AG04450 (cell line): ENCODE measurements around the gene CLEC2A. TPM values are rescaled to one million over a fixed set of nuclear protein-coding genes. Genes with fewer than 3 reads are reported as not detected.

Experiments
- CTCF ChIA-PET: fragments of 300-600, 350-600 bp; formaldehyde crosslinking; extraction: SDS; loops from one replicate; lab custom pipeline; 2022; ENCODE audit warnings: antibody characterized with exemption, inconsistent platforms; lab: Charles Lee
- POLR2A ChIA-PET: fragments of 350-600 bp; formaldehyde crosslinking; extraction: SDS; loops from one replicate; lab custom pipeline; 2021; ENCODE audit warnings: antibody characterized with exemption, inconsistent platforms; lab: Yijun Ruan, JAX
- DNase-seq: peaks from one replicate; pipeline ENCODE4 v3.0.0-alpha.2; 2011; ENCODE audit warnings: low read depth, low spot score
- H3K27ac ChIP-seq: one replicate; pipeline ENCODE4 v1.5.1; 2012; ENCODE audit warnings: low read depth, low read length, control low read depth
- H3K27me3 ChIP-seq: one replicate; pipeline ENCODE4 v1.6.0; 2012; ENCODE audit warnings: low read length; ENCODE audit not compliant: control insufficient read depth, insufficient read depth
- H3K4me3 ChIP-seq: 2 replicates; pipeline ENCODE4 v1.5.1; 2011; ENCODE audit warnings: mild to moderate bottlenecking, low read depth, low read length, control low read depth
- H3K9me3 ChIP-seq: 2 replicates; pipeline ENCODE4 v1.5.1; 2012; ENCODE audit warnings: low read length; ENCODE audit not compliant: control insufficient read depth, insufficient read depth
- CTCF ChIP-seq: IDR thresholded peaks from 2 replicates; pipeline ENCODE4 v1.5.1; 2011; ENCODE audit warnings: low read depth, low read length, control low read depth, inconsistent platforms
- polyA plus RNA-seq: library from polyadenylated mRNA; depleted of rRNA; stranded (reverse); fragments of >200 nt; gene quantifications from 2 replicates; pipeline ENCODE4 v1.2.3, GENCODE V29; 2011

The CLEC2A gene
- polyA plus RNA-seq, 1 experiment = not detected

- Histone ChIP-seq H3K9me3 (no peaks in the 10 kb centered on the region), H3K27me3 (no peaks in the 10 kb centered on the region), H3K27ac (no peak overlapping the region), H3K4me3 (no peak overlapping the region)
- no peak for TF ChIP-seq CTCF
- no peak for DNase-seq
- ChIA-PET POLR2A (no interaction called here), CTCF (interaction anchor here (0.6 to 4.9 kb wide), 8 partner anchors 26 to 213 kb away, joined by 3 to 128 read pairs (median 6); no protein-coding TSS in a partner anchor)
These were observed 5.3 kb downstream of the CLEC2A start for GRCh38 chr12:9926876-9927275.

GRCh38 chr12:9925705-9926393 lies 6.3 kb downstream of the CLEC2A start:
- CTCF ChIA-PET = interaction anchor here (0.6 to 4.9 kb wide), 8 partner anchors 9 to 183 kb away, joined by 3 to 128 read pairs (median 4); no protein-coding TSS in a partner anchor
- Histone ChIP-seq H3K4me3 (no peak overlapping the region), H3K27me3 (no peaks in the 10 kb centered on the region), H3K9me3 (no peaks in the 10 kb centered on the region), H3K27ac (no peak overlapping the region)
- POLR2A ChIA-PET = no interaction called here
- DNase-seq = peak; percentile 6
- TF ChIP-seq CTCF = peak; percentile 63

- no peaks in the 10 kb centered on the region for H3K27me3 ChIP-seq
- ChIA-PET CTCF (interaction anchor here (1.3 to 1.7 kb wide), 3 partner anchors 18 to 172 kb away, joined by 5 to 16 read pairs (median 7); no protein-coding TSS in a partner anchor), POLR2A (no interaction called here)
- H3K4me3 ChIP-seq = no peak overlapping the region
- no peak for DNase-seq
- no peak for TF ChIP-seq CTCF
- no peaks in the 10 kb centered on the region for H3K9me3 ChIP-seq
- no peak overlapping the region for H3K27ac ChIP-seq
These were observed 9.7 kb downstream of the CLEC2A start for GRCh38 chr12:9922429-9922828.

- ChIA-PET CTCF (interaction anchor here (0.7 to 0.8 kb wide), 2 partner anchors 106 to 170 kb away, joined by 3 to 4 read pairs; no protein-coding TSS in a partner anchor), POLR2A (no interaction called here)
- no peak for DNase-seq
- Histone ChIP-seq H3K9me3 (no peaks in the 10 kb centered on the region), H3K4me3 (no peak overlapping the region), H3K27me3 (no peaks in the 10 kb centered on the region), H3K27ac (no peak overlapping the region)
- no peak for TF ChIP-seq CTCF
These were observed 11.7 kb downstream of the CLEC2A start for GRCh38 chr12:9920451-9920850.

GRCh38 chr12:9919443-9919842 lies 12.7 kb downstream of the CLEC2A start:
- H3K9me3 ChIP-seq = no peaks in the 10 kb centered on the region
- CTCF ChIA-PET = no interaction called here
- POLR2A ChIA-PET = no interaction called here

More at GRCh38 chr12:9919443-9919842, 12.7 kb downstream of the CLEC2A start:
- DNase-seq = no peak
- no peak for TF ChIP-seq CTCF
- Histone ChIP-seq H3K4me3 (no peak overlapping the region), H3K27ac (no peak overlapping the region), H3K27me3 (no peaks in the 10 kb centered on the region)
